HepG2 (cell line): ENCODE measurements around the gene LMX1B. TPM values are rescaled to one million over a fixed set of nuclear protein-coding genes. Genes with fewer than 3 reads are reported as not detected.

Experiments used
- ATAC-seq: fragments of 200-7000 bp; cut with Tn5 transposase; 3 replicates; pipeline ENCODE4 v1.9.1; 2020; ENCODE audit warnings: mild to moderate bottlenecking, moderate library complexity
- BruUV-seq: library from RNA; stranded (reverse); fragments of 400-500 nt; replicated peaks from 2 replicates; lab custom pipeline; 2021; lab: Mats Ljungman, UMichigan
- CTCF ChIA-PET: fragments of 300-600 bp; formaldehyde crosslinking; extraction: SDS; loops from one replicate; lab custom pipeline; 2021; ENCODE audit warnings: low total read pairs, inconsistent platforms, low intra/inter-chr PET ratio; lab: Yijun Ruan, JAX
- POLR2A ChIA-PET: fragments of 350-600 bp; sonication (Branson Sonifier 250); formaldehyde crosslinking; loops from one replicate; lab custom pipeline; 2020; ENCODE audit warnings: antibody characterized with exemption, inconsistent platforms; lab: Yijun Ruan, JAX
- DNase-seq: peaks from one replicate; pipeline ENCODE4 v3.0.0-alpha.2; 2015; ENCODE audit warnings: low spot score
- FAIRE-seq: peaks from 3 replicates; lab custom pipeline; 2011; peaks lifted over from hg19 to GRCh38; lab: Jason Lieb, UNC
- H2AFZ ChIP-seq: one replicate; pipeline ENCODE4 v1.6.1; 2011; ENCODE audit warnings: low read length, inconsistent platforms
- H3K27ac ChIP-seq: fragments of 300-600 bp; 3 replicates; pipeline ENCODE4 v1.8.0; 2011; ENCODE audit warnings: mixed run types, mild to moderate bottlenecking, mixed read lengths, low read length, inconsistent platforms; ENCODE audit not compliant: insufficient read depth; ENCODE audit errors: extremely low read length
- H3K27me3 ChIP-seq, 2 experiments: fragments of 200-600 bp in 1 of 2; 2 replicates in 1 of 2; 3 replicates in 1 of 2; pipeline versions ENCODE4 v1.6.0 to v1.8.0; 2011; ENCODE audit warnings: low read length in 2 of 2, mild to moderate bottlenecking in 2 of 2, moderate library complexity in 2 of 2, inconsistent platforms in 1 of 2; ENCODE audit not compliant: insufficient read depth in 2 of 2, control insufficient read depth in 1 of 2
- H3K36me3 ChIP-seq, 2 experiments: fragments of 200-600 bp in 1 of 2; replicated peaks in 1 of 2; 2 replicates in 1 of 2; 3 replicates in 1 of 2; pipeline versions ENCODE4 v1.5.1 to v1.8.0; 2011; ENCODE audit warnings: low read length in 2 of 2, inconsistent platforms in 1 of 2; ENCODE audit not compliant: insufficient read depth in 2 of 2, control insufficient read depth in 1 of 2
- H3K4me1 ChIP-seq: 2 replicates; pipeline ENCODE4 v1.5.1; 2012; ENCODE audit warnings: low read length, inconsistent platforms; ENCODE audit not compliant: insufficient read depth
- H3K4me2 ChIP-seq: 2 replicates; pipeline ENCODE4 v1.6.0; 2011; ENCODE audit warnings: low read depth, low read length, inconsistent platforms
- H3K4me3 ChIP-seq, 3 experiments: fragments of 200-600 bp in 1 of 3; sonication (generic), shearing (Covaris generic) in 1 of 3; replicated peaks in 1 of 3; 2 replicates each; pipeline ENCODE4 v1.5.1; 2011 to 2016; ENCODE audit warnings: low read length in 3 of 3, inconsistent platforms in 2 of 3, low read depth in 2 of 3, mild to moderate bottlenecking in 2 of 3, control low read depth in 1 of 3, mixed read lengths in 1 of 3; ENCODE audit not compliant: insufficient read depth in 1 of 3
- H3K79me2 ChIP-seq: one replicate; pipeline ENCODE4 v1.6.1; 2011; ENCODE audit warnings: low read length, inconsistent platforms; ENCODE audit not compliant: insufficient read depth
- H3K9ac ChIP-seq: 2 replicates; pipeline ENCODE4 v1.6.0; 2011; ENCODE audit warnings: mild to moderate bottlenecking, low read depth, low read length, inconsistent platforms; ENCODE audit not compliant: insufficient read depth
- H3K9me3 ChIP-seq: 2 replicates; pipeline ENCODE4 v1.5.1; 2012; ENCODE audit warnings: mild to moderate bottlenecking, low read length
- H4K20me1 ChIP-seq: 2 replicates; pipeline ENCODE4 v1.6.0; 2011; ENCODE audit warnings: inconsistent platforms, mild to moderate bottlenecking, low read length, moderate library complexity; ENCODE audit not compliant: insufficient read depth
- ATM ChIP-seq: fragments of 450-650 bp; IDR thresholded peaks from 2 replicates; pipeline ENCODE4 v1.7.1; 2017; ENCODE audit warnings: mild to moderate bottlenecking, borderline replicate concordance
- CC2D1A ChIP-seq: sonication (generic); formaldehyde crosslinking; IDR thresholded peaks from 2 replicates; pipeline ENCODE4 v1.8.1; 2023; ENCODE audit warnings: mild to moderate bottlenecking, missing genetic modification reagents
- GABPA ChIP-seq, 2 experiments: IDR thresholded peaks; 2 replicates each; pipeline ENCODE4 v1.6.1; 2011 to 2016; ENCODE audit warnings: low read depth in 2 of 2, low read length in 1 of 2, missing biosample characterization in 1 of 2, missing genetic modification characterization in 1 of 2
- NFE2L2 ChIP-seq: fragments of 150-350 bp; IDR thresholded peaks from 2 replicates; pipeline ENCODE4 v1.6.1; 2014; ENCODE audit warnings: low read length
- PHB2 ChIP-seq: fragments of 450-650 bp; IDR thresholded peaks from 2 replicates; pipeline ENCODE4 v1.6.1; 2018; ENCODE audit not compliant: partially characterized antibody
- SATB2 ChIP-seq: sonication (generic); formaldehyde crosslinking; IDR thresholded peaks from 2 replicates; pipeline ENCODE4 v1.5.0; 2020; ENCODE audit warnings: missing genetic modification reagents
- SETDB1 ChIP-seq: sonication (generic); formaldehyde crosslinking; IDR thresholded peaks from 2 replicates; pipeline ENCODE4 v1.5.1; 2020; ENCODE audit warnings: missing genetic modification reagents, mild to moderate bottlenecking, borderline replicate concordance
- ZIK1 ChIP-seq: sonication (generic); formaldehyde crosslinking; IDR thresholded peaks from 2 replicates; pipeline ENCODE4 v1.5.0; 2020; ENCODE audit warnings: mild to moderate bottlenecking, low read depth, missing genetic modification reagents, borderline replicate concordance
- ZNF235 ChIP-seq: sonication (generic); formaldehyde crosslinking; IDR thresholded peaks from 2 replicates; pipeline ENCODE4 v1.8.1; 2023; ENCODE audit warnings: mild to moderate bottlenecking, missing genetic modification reagents, borderline replicate concordance
- ZNF337 ChIP-seq: sonication (generic); formaldehyde crosslinking; IDR thresholded peaks from 2 replicates; pipeline ENCODE4 v1.5.1; 2020; ENCODE audit warnings: missing genetic modification reagents, low read depth, mild to moderate bottlenecking, borderline replicate concordance
- ZNF34 ChIP-seq: sonication (generic); formaldehyde crosslinking; IDR thresholded peaks from 2 replicates; pipeline ENCODE4 v1.4.0; 2020; ENCODE audit warnings: mild to moderate bottlenecking, missing genetic modification reagents, borderline replicate concordance
- ZNF367 ChIP-seq: sonication (generic); formaldehyde crosslinking; IDR thresholded peaks from 2 replicates; pipeline ENCODE4 v1.4.0; 2020; ENCODE audit warnings: missing genetic modification reagents, borderline replicate concordance
- ZNF616 ChIP-seq: sonication (generic); formaldehyde crosslinking; IDR thresholded peaks from 2 replicates; pipeline ENCODE4 v1.5.0; 2020; ENCODE audit warnings: low read depth, mild to moderate bottlenecking, missing genetic modification reagents
- ZNF816 ChIP-seq: sonication (generic); formaldehyde crosslinking; IDR thresholded peaks from 2 replicates; pipeline ENCODE4 v1.8.0; 2022; ENCODE audit warnings: missing genetic modification reagents, mild to moderate bottlenecking, borderline replicate concordance
- ZSCAN29 ChIP-seq: sonication (generic); formaldehyde crosslinking; conservative IDR thresholded peaks from 2 replicates; pipeline ENCODE4 v1.4.0; 2020; ENCODE audit warnings: mild to moderate bottlenecking, missing genetic modification reagents
- WGBS: methylation state at CpG from one replicate; pipeline ENCODE4 v1.1.6; 2017; ENCODE audit warnings: low lambda C conversion rate; 5-methylcytosine and 5-hydroxymethylcytosine counted together
- in situ Hi-C: cut with HindIII; loops from 2 replicates; pipeline ENCODE4 v1.10.0; 2017; ENCODE audit warnings: low pct_unique_long_range_greater_than_20kb; ENCODE audit not compliant: extremely low pct_ligation_motif_present
- intact Hi-C: fragments of 100-400 bp; cut with micrococcal nuclease; formaldehyde crosslinking; loops from one replicate; pipeline ENCODE4 v1.10.0; 2022; ENCODE audit not compliant: unreplicated experiment
- polyA plus RNA-seq, 8 experiments: library from polyadenylated mRNA; depleted of rRNA in 3 of 8; stranded (reverse) in 7 of 8; unstranded in 1 of 8; fragments of >200 nt; fragmentation: Illumina TruSeq in 4 of 8; extraction: Trizol in 4 of 8; gene quantifications; 2 replicates each; pipeline versions ENCODE4 v1.2.1 to v1.2.3, GENCODE V29; 2011 to 2016; ENCODE audit warnings: low read depth in 4 of 8, missing spikeins in 1 of 8, mixed read lengths in 1 of 8; ENCODE audit not compliant: insufficient read depth in 1 of 8
- total RNA-seq, 5 experiments: library from RNA; depleted of rRNA; stranded (reverse); fragments of >200 nt; fragmentation: Illumina TruSeq; extraction: Trizol; gene quantifications; 2 replicates each; pipeline ENCODE4 v1.2.3, GENCODE V29; 2016; ENCODE audit warnings: low read depth in 1 of 5
- TF ChIP-seq, protein P1 (sequence below): sonication (generic); formaldehyde crosslinking; IDR thresholded peaks from 2 replicates; pipeline ENCODE4 v1.5.0; 2020; ENCODE audit warnings: mild to moderate bottlenecking, missing genetic modification reagents, borderline replicate concordance
- TF ChIP-seq, protein P2 (sequence below): sonication (generic); formaldehyde crosslinking; IDR thresholded peaks from 2 replicates; pipeline ENCODE4 v1.5.0; 2020; ENCODE audit warnings: missing genetic modification reagents
- TF ChIP-seq, protein P3 (sequence below): sonication (generic); formaldehyde crosslinking; IDR thresholded peaks from 2 replicates; pipeline ENCODE4 v1.4.0; 2020; ENCODE audit warnings: missing genetic modification reagents, borderline replicate concordance

Gene LMX1B
- total and polyA plus RNA-seq, 2 of the 13 experiments (the other 11 are each of a cell fraction or from before 2014, with no cell fraction given): not detected

DNA sequence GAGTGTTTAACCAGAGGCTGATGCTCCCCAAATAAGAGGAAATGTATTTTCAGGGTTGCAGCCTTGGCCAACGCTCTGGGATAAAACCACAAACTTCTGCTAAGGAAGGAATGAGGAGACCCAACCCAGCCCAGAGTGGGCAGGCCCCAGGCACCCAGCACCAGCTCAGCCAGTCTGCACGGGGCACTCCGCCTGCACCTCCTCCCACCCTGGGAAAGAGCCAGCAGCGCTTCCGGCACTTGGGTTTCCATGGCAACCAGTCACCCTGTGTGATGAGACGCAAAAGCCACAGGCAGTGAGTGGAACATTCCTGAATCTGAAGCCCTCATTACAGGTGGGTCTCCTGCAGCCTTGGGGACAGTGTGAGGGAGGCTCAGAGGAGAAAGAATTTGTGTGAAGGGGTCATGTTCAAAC, 105.9 kb downstream of the LMX1B start (continued):
- TF ChIP-seq ZNF367: no peak
- no peak for TF ChIP-seq ATM
- TF ChIP-seq ZSCAN29 (CRISPR knock-in tag): no peak
- no peak for TF ChIP-seq GABPA (IDR thresholded peaks at IDR 0.05; ENCODE audit: low read depth, low read length)
- 0 out of 2 replicates have a peak, but pooled peaks have one; percentile 14 for TF ChIP-seq GABPA (CRISPR knock-in tag; IDR thresholded peaks at IDR 0.05; ENCODE audit: low read depth)
- TF ChIP-seq SATB2: no peak
- TF ChIP-seq, protein P1, sequence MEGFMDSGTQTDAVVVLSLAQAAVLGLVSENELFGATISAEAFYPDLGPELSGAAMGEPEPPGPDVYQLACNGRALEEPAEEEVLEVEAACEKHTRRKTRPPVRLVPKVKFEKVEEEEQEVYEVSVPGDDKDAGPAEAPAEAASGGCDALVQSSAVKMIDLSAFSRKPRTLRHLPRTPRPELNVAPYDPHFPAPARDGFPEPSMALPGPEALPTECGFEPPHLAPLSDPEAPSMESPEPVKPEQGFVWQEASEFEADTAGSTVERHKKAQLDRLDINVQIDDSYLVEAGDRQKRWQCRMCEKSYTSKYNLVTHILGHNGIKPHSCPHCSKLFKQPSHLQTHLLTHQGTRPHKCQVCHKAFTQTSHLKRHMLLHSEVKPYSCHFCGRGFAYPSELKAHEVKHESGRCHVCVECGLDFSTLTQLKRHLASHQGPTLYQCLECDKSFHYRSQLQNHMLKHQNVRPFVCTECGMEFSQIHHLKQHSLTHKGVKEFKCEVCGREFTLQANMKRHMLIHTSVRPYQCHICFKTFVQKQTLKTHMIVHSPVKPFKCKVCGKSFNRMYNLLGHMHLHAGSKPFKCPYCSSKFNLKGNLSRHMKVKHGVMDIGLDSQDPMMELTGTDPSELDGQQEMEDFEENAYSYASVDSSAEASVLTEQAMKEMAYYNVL (CRISPR knock-in tag): no peak
- TF ChIP-seq NFE2L2: no peak

DNA sequence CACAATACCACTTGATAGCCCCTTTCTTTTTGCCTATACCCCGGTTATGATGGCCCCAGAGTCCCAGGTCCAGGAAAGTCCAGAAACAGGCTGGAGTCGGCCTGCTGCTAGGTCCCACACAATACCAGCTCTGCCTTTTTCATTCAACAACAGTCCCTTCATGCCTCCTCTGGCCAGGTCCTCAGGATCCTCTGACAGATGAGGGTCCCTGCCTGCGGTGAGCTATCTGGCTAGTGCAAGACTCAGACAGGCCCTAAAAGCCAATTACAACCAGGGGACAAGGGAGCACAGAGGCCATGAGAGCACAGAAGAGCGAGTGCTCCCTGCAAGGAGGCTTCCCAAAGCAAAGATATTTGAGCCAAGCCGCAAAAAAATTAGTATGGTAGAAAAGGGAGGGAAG, 106.3 kb downstream of the LMX1B start:
- BruUV-seq: no TSS peak
- TF ChIP-seq SETDB1 (CRISPR knock-in tag) (no peak), CC2D1A (CRISPR knock-in tag) (no peak), ZNF337 (CRISPR knock-in tag) (no peak), ZNF616 (no peak), ZNF816 (CRISPR knock-in tag) (no peak), PHB2 (no peak), ZNF235 (CRISPR knock-in tag) (no peak), ZIK1 (CRISPR knock-in tag) (no peak), ZNF34 (CRISPR knock-in tag) (no peak)
- TF ChIP-seq, protein P2, sequence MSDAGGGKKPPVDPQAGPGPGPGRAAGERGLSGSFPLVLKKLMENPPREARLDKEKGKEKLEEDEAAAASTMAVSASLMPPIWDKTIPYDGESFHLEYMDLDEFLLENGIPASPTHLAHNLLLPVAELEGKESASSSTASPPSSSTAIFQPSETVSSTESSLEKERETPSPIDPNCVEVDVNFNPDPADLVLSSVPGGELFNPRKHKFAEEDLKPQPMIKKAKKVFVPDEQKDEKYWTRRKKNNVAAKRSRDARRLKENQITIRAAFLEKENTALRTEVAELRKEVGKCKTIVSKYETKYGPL (CRISPR knock-in tag): no peak
- TF ChIP-seq, protein P3, sequence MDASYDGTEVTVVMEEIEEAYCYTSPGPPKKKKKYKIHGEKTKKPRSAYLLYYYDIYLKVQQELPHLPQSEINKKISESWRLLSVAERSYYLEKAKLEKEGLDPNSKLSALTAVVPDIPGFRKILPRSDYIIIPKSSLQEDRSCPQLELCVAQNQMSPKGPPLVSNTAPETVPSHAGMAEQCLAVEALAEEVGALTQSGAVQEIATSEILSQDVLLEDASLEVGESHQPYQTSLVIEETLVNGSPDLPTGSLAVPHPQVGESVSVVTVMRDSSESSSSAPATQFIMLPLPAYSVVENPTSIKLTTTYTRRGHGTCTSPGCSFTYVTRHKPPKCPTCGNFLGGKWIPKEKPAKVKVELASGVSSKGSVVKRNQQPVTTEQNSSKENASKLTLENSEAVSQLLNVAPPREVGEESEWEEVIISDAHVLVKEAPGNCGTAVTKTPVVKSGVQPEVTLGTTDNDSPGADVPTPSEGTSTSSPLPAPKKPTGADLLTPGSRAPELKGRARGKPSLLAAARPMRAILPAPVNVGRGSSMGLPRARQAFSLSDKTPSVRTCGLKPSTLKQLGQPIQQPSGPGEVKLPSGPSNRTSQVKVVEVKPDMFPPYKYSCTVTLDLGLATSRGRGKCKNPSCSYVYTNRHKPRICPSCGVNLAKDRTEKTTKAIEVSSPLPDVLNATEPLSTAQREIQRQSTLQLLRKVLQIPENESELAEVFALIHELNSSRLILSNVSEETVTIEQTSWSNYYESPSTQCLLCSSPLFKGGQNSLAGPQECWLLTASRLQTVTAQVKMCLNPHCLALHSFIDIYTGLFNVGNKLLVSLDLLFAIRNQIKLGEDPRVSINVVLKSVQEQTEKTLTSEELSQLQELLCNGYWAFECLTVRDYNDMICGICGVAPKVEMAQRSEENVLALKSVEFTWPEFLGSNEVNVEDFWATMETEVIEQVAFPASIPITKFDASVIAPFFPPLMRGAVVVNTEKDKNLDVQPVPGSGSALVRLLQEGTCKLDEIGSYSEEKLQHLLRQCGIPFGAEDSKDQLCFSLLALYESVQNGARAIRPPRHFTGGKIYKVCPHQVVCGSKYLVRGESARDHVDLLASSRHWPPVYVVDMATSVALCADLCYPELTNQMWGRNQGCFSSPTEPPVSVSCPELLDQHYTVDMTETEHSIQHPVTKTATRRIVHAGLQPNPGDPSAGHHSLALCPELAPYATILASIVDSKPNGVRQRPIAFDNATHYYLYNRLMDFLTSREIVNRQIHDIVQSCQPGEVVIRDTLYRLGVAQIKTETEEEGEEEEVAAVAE: no peak

More for the DNA sequence above, 106.3 kb downstream of the LMX1B start:
- ChIA-PET POLR2A (no interaction called here), CTCF (no interaction called here)
- Histone ChIP-seq H3K27ac (no peak overlapping the region), H4K20me1 (no peaks in the 10 kb centered on the region), H2AFZ (no peak overlapping the region), H3K36me3 (no peaks in the 10 kb centered on the region), H3K79me2 (no peaks in the 10 kb centered on the region), H3K9ac (no peak overlapping the region), H3K27me3 (peaks cover 2 to 35% of the 10 kb centered on the region in 2 experiments; a peak in 3 of 5 replicates), H3K9me3 (no peaks in the 10 kb centered on the region), H3K4me3 (no peak overlapping the region), H3K4me2 (no peak overlapping the region), H3K4me1 (no peaks in the 10 kb centered on the region)
- intact Hi-C loops (no loop called here), in situ Hi-C loops (no loop called here)
- FAIRE-seq (no peak), ATAC-seq (no peak; the same call in 2 of the 3 replicates), DNase-seq (no peak)
- WGBS: 26% methylated on average over 4 of the region's 5 CpGs
